Stimulated activated naive CD4-positive, alpha-beta T cell (primary cell): Measurements from ENCODE around the gene APOBEC3G.
"Not testable (repeated sequence)": the region's sequence is repeated elsewhere in the genome, so short reads cannot be mapped to it uniquely, and the experiment has no call there.

ENCODE experiments used
- DNase-seq, 6 experiments: peaks; one replicate each; lab custom pipeline; 2025; lab: John Stamatoyannopoulos, UW

Gene APOBEC3G

DNA sequence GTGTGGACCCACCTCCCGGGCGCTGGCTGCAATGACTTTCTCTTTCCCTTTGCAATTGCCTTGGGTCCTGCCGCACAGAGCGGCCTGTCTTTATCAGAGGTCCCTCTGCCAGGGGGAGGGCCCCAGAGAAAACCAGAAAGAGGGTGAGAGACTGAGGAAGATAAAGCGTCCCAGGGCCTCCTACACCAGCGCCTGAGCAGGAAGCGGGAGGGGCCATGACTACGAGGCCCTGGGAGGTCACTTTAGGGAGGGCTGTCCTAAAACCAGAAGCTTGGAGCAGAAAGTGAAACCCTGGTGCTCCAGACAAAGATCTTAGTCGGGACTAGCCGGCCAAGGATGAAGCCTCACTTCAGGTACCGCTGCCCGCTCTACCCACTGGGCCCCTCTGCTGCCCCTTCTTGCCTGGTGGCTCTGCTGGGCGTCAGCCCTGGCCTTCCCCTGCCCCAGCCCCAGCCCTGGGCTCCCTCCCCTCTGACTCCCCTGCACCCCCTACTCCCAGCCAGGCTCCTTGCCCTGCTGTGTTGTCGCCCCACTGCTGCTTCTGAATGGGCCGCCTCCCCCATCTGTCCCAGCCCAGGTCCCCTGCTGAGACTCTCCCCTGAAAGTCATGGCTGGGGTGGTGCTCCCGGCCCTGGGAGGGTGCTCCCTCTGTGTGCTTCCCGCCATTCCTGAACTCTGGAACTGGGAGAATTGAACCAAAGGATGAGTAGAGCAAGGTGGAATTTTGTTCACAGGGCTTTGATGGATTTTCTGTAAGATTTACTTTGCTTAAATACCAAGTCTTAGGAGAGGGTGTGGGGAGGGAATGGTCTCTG lies at the start of gene APOBEC3G:
Gene APOBEC3G, plus strand, starts transcription at position 250 of the 815 bp plus-strand sequence. Its CDS starts 87 bp downstream, at position 337.
- peak in 5 of 6 experiments; percentile 19 to 46 (median 32) for DNase-seq

DNA sequence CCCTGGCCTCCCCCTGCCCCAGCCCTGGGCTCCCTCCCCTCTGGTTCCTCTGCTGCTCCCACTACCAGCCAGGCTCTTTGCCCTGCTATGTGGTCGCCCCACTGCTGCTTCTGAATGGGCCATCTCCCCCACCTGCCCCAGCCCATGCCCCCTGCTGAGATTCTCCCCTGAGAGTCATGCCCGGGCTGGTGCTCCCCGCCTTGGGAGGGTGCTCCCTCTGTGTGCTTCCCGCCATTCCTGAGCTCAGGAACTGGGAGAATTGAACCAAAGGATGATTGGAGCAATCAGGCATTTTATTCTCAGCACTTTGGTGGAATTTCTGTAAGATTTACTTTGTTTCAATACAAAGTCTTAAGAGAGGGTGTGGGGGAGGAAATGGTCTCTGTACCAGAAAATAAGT lies 49.4 kb upstream of the APOBEC3G start:
- no peak for DNase-seq

DNA sequence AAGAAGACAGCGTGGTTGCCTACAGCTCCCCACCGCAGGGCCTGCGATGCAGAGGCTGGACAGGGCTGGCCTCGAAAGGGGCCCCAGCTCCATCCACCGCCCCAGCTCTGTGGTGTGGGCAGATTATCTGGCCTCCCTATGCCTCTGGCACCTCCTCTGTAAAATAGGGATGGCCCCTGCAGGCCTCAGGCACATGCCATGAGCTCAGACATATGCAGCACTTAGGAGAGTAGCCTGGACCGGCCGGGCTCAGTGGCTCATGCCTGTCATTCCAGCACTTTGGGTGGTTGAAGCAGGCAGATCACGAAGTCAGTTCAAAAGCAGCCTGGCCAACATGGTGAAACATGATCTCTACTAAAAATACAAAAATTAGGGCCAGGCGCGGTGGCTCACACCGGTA lies 48.8 kb upstream of the APOBEC3G start:
- no peak for DNase-seq

GRCh38 chr22:39029227-39029626 lies 47.8 kb upstream of the APOBEC3G start:
- DNase-seq, result no peak

DNA sequence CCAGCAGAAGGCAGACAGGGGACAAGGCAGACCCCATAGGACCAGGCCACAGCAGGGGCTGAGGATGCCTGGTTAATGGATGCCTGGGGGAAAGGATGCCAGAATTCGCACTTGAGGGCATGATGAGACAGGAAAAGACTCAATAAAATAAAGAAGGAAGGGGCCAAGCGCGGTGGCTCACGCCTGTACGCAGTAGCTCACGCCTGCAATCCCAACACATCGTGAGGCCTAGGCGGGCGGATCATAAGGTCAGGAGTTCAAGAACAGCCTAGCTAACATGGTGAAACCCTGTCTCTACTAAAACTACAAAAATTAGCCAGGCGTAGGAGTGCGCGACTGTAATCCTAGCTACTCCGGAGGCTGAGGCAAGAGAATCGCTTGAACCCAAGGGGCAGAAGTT lies 46.4 kb upstream of the APOBEC3G start:
- DNase-seq, result no peak

GRCh38 chr22:39031434-39032295 lies 45.4 kb upstream of the APOBEC3G start:
- DNase-seq, result not testable (repeated sequence)

GRCh38 chr22:39037071-39037470 lies 40.0 kb upstream of the APOBEC3G start:
- DNase-seq, result peak in 1 of 6 experiments; percentile 14

- DNase-seq, result no peak
Measured at GRCh38 chr22:39039306-39040126, 37.6 kb upstream of the APOBEC3G start.

GRCh38 chr22:39040155-39040537 lies 36.9 kb upstream of the APOBEC3G start:
- not testable (repeated sequence) for DNase-seq

- peak in 2 of 6 experiments; percentile 39 to 47 for DNase-seq
Measured at GRCh38 chr22:39040538-39041296, 36.4 kb upstream of the APOBEC3G start, which contains the start of gene APOBEC3F. TSS of gene APOBEC3F (plus strand) at chr22:39040864. CDS start at chr22:39040961, 97 bp downstream.

DNA sequence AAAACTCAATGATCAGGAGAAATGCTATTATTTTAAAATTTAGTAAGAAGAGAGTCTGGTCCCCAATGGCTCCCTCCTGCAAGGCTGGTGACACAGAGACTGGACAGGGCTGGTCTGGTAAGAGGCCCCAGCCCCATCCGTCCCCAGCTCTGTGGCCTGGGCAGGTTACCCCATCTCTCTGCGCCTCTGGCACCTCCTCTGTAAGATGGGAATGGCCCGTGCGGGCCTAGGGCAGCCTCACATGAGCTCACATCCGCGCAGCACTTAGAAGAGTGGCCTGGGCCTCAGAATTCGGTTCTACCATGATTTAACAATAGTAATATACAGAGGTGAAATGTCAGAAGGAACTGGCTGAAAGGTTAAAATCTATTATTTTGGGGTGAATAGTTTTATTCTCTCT lies 35.2 kb upstream of the APOBEC3G start:
- no peak for DNase-seq

DNA sequence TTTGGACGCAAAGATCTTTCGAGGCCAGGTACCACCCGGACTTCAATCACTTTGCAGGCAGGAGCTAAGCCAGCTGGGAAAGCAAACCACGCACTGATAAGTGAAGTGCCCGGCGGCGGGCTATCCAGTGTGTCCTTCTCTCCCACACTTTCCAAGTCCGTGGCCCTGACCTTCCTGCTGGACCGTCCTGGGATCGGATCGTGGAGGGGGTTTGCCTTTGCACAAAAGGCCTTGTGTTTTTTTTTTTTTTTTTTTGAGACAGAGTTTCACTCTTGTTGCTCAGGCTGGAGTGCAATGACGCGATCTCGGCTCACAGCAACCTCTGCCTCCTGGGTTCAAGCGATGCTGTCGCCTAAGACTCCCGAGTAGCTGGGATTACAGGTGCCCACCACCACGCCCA lies 34.0 kb upstream of the APOBEC3G start:
- DNase-seq, result not testable (repeated sequence)

DNA sequence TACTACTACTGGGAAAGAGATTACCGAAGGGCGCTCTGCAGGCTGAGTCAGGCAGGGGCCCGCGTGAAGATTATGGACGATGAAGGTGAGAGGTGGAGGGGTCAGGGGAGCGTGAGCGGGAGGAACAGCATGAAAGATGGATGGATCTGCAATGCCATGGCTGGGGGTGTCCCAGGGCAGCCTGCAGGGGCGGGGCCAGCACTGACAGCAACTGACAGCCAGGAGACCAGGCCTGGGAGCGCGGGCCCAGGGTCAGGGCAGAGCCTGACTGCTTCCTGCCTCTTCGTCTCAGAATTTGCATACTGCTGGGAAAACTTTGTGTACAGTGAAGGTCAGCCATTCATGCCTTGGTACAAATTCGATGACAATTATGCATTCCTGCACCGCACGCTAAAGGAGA lies 31.9 kb upstream of the APOBEC3G start:
- not testable (repeated sequence) for DNase-seq

DNA sequence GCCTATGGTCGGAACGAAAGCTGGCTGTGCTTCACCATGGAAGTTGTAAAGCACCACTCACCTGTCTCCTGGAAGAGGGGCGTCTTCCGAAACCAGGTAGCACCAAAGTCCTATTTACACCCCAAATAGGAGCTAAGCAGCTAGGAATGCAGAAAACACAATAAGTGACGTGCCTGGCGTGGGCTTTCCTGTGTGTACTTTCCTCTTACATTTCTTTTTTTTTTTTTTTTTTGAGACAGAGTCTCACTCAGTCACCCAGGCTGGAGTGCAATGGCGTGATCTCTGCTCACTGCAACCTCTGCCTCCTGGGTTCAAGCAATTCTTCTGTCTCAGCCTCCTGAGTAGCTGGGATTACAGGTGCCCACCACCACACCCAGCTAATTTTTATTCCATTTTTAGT lies 27.6 kb upstream of the APOBEC3G start:
- not testable (repeated sequence) for DNase-seq

DNA sequence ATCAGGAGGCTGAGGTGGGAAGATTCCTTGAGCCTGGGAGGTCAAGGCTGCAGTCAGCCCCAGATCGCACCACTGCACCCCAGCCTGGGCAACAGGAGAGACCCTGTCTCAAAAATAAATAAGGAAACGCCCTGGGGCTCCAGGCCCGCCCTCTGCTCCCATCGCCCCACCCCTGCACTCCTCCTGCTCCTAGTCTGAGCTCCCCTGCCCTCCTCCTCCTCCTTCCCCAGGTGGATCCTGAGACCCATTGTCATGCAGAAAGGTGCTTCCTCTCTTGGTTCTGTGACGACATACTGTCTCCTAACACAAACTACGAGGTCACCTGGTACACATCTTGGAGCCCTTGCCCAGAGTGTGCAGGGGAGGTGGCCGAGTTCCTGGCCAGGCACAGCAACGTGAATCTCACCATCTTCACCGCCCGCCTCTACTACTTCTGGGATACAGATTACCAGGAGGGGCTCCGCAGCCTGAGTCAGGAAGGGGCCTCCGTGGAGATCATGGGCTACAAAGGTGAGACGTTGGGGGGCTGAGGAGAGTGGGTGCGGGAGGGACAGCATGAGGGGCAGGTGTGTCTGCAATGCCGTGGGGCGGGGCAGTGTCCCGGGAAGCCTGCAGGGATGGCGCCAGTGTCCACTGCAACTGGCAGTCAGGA lies 25.1 kb upstream of the APOBEC3G start:
- DNase-seq, result not testable (repeated sequence)

- no peak for DNase-seq
Measured at GRCh38 chr22:39055658-39056057, 21.4 kb upstream of the APOBEC3G start.

GRCh38 chr22:39061290-39061689 lies 15.8 kb upstream of the APOBEC3G start:
- DNase-seq, result not testable (repeated sequence)

GRCh38 chr22:39061951-39062350 lies 15.1 kb upstream of the APOBEC3G start:
- not testable (repeated sequence) for DNase-seq

- DNase-seq, result not testable (repeated sequence)
Measured at GRCh38 chr22:39063904-39064303, 13.2 kb upstream of the APOBEC3G start.
